Fibroblast of skin of scalp (primary cell): ENCODE measurements around the gene ADCY3.

Source experiments
- DNase-seq: peaks from one replicate; pipeline ENCODE4 v3.0.0-alpha.2; 2013

The ADCY3 gene

DNA sequence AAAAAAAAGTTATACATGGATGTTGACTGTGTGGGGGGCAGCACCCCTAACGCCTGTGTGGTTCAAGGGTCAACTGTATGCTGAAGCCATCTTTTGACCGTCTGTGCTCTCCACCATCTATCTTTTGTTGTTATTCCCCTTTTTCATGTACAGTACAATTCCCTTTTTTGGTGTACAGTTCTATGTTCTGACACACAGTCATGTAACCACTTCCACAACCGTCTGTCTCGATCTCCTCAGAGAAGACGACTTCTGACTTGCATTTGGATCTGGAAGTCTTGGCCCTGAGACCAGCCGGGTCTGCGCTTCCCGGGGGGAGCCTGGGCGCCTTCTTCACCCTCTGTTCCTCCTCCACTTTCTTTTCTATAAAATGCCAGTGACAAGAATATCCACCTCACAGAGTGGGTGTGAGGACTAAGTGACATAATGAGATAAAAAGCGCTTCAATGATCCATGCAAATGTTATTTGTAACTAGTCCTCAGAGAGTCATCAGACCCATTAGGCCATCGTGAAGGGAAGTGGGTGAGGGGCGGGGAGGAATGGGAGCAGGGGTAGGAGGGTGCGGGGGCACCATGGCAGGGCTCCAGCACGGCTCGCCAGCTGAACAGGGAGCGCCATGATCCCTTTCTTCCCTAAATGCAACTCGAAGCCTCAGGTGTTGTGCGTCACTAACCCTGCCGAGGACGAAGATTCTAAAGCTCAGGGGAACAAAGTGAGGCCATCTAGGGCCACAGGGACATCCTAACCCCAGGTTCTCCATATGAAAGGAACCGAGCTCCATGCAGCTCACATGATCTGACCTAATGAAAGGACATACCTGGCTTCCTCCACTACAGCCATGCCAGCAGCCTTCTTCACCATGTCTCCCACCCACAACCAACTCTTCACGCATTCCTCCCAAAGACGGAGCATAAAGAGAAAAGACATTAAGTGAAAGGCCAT is 16.6 kb downstream of the ADCY3 start:
- DNase-seq = no peak

DNA sequence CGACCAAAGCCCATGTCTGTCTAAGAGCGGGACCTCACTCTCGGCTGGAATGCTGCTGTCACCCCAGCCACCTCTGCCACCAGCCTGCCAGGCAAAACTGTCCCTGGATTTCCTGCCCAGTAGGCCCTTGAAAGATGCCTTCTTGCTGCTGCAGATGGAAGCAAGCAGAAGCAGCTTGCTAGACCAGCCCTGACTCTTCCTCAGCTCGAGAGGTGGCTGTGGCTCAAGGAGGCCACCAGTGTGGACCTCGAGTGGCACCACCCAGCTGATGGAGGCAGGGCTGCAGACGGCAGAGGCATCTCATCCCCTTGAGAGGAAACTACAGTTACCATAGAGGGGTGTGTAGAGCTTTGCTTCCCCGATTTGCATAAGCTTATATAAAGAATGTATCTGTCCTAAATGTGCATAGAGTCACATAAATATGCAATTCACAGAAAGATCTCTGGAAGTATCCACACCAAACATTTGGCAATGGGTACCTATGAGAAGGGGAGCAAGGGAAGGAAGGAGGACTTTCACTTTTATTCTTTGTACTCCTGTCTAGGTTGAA is 20.6 kb downstream of the ADCY3 start:
- DNase-seq = no peak

DNA sequence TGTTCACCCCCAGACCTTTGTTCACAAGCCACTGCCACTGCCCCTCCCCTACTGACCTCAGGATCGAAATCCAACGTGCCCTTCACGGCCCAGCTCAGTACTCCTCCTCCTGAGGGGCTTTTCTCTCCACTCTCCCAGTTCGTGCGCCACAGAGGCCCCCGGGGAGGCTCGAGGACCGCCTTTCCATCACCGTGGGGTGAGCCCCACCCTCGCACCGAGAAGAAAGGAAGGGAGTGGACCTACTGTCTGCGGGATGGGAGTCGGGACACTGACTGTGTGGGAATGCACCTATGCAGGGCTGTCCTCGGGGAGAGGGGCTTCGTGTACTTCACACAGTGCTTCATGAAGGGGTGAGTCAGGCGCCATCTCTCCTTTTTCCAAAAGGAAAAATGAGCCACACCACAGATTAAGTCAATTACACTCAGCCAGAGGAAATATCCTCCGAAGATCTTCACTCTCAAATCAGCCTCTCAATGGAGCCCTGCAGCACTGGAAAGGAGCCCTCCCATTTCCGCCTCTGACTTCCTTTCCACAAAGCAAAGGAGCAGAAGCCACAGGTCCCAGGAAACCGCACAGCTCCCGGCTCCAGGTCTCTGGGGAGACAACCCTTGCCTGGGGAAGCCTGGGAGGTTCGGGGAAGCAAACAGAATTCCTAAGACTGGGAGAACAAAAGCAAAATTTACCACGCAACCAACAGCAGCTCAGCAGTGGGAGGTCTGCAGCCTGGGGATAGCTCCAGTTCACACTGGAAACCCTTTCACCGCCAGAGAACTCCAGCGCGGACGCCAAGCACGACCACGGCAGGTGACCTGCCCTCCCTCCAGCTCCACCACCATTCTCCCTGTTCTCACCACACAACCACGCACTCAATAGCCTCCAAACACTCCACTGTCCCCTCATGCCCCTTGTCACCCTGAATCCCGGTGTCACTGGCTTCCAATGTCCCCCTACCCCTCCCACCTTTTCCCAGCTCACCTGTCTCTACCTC is 21.6 kb downstream of the ADCY3 start:
- peak; percentile 49 for DNase-seq

DNA sequence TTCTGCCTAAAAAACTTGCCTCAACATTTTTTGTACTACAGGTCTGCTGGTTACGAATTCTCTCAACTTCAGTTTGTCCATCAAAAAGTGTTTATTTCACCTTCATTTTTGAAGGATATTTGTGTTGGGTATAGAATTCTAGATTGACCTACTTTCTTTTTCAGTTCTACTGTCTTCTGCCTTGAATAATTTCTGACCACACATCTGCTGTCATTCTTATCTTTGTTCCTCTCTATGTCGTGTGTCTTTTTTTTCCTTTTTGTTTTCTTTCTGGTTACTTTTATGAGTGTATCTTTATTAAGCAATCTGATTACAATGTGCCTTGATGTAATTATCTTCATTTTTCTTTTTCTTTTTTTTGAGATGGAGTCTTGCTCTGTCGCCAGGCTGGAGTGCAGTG is 25.3 kb downstream of the ADCY3 start:
- no peak for DNase-seq

DNA sequence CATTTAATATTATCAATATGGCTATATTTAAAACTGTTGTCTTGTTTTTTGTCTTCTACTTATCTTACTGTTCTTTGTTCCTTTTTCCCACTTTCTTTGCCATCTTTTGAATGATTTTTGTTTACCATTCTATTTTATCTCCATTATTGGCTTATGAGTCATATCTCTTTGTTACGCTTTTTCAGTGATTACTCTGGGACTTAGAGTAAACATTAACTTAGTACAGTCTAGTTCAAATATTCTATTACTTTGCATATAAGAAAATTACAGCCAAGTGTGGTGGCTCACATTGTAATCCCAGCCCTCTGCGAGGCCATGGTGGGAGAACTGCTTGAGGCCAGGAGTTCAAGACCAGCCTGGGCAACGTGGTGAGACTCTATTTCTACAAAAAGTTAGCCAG is 26.1 kb downstream of the ADCY3 start:
- no peak for DNase-seq

DNA sequence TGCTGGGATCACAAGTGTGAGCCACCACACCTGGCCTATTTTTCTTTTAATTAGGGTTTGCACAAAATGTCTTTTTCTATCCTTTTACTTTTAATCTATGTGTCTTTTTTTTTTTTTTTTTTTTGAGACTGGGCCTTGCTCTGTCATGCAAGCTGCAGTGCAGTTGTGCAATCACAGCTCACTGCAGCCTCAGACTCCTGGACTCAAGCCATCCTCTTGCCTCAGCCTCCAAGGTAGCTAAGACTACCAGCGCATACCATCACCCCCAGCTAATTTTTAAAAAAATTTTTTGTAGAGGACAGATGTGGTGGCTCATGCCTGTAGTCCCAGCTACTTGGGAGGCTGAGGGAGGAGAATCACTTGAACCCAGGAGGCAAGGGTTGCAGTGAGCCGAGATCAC is 27.1 kb downstream of the ADCY3 start:
- no peak for DNase-seq

DNA sequence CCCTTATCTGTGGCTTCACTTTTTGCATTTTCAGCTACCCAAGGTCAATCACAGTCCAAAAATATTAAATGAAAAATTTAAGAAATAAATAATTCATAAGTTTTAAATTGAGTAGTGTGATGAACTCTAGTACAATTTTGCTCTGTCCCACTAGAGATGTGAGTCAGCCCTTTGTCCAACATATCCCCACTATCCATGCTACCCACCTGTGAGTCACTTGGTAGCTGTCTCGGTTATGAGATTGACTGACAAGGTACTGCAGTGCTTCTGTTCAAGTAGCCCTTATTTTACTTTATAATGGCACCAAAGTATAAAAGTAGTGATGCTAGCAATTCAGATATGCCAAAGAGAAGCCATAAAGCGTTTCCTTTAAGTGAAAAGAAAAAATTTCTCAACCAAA is 28.8 kb downstream of the ADCY3 start:
- DNase-seq = no peak

DNA sequence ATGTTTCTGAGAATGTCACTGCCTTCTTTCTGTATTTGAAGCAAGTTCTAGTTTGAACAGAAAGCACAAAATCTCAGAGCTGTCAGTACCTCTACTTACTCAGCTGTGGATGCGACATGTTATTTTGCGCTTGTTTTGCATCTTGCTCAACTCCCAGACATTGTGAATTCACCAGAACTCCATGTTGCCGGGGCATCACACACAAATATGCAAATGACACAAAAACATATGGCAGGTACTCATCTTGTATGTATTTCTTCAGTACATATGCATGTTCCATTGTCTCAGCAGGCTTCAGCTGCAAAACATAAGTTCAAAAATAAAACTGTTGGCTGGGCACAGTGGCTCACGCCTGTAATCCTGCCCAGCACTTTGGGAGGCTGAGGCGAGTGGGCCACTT is 30.8 kb downstream of the ADCY3 start:
- no peak for DNase-seq

DNA sequence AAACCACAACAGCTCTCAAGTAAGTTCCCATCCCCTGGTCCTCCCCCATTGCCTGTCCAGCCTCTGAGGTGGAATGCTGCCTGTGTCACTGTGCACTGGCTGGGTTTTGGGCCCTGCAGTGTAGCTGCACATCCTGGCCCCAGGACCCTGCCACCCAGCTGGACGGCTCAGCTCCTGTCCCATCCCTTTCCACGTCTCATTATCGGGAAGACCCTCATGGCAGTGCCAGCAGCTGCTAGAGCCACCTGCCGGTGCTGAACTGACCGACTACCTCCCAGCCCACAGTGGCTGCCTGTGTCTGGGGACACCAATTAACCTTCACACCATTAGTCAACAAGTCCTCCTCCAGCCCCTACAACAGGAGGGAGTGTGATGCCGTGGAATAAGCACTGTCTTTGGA is 31.9 kb downstream of the ADCY3 start:
- DNase-seq = no peak

DNA sequence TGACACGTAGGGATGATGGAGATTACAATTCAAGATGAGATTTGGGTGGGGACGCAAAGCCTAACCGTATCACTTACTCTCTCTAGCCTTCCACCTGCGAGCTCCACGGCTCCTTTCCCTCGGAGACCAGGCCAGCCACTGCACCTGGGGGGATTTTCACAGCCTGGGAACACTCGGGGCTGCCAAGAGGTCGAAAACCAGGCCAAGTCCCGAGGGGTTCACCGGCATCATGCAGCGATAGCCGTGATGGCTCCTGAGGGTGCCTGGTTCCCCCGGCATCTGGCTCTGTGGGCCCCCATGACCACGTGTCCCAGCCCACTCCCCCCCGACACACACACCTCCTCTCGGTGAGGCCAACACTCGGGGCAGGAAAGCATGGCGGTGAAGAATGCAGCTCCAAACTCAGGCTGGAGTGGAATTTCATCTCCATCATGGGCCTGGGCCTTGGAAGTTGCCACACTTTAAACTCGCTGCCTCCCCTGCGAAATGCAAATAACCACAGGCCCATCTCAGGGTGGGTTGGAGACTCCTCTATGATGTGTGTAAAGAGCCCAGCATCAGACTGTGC is 32.6 kb downstream of the ADCY3 start:
- no peak for DNase-seq

DNA sequence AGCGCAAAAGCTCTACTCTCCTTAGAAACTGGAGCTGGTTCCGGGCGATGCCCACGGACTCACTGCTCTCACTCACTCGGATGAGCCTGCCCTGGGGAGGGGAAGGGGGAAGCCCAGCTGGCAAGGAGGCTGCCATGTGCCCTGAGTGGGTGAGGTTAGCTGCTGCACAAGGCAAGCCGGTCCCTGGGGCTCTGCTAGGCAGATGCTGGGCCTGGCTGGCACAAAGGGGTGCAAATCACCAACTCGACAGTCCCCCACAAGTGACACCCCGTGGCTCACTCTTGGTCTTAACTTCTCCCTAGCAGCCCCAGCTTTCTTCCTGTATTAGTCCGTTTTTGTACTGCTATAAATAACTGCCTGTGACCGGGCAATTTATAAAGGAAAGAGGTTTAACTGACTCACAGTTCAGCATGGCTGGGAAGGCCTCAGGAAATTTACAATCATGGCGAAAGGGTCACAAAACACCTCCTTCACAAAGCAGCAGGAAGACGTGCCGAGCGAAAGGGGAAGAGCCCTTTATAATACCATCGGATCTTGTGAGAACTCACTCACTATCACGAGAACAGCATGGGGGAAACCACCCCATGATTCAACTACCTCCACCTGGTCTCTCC is 33.2 kb downstream of the ADCY3 start:
- no peak for DNase-seq

DNA sequence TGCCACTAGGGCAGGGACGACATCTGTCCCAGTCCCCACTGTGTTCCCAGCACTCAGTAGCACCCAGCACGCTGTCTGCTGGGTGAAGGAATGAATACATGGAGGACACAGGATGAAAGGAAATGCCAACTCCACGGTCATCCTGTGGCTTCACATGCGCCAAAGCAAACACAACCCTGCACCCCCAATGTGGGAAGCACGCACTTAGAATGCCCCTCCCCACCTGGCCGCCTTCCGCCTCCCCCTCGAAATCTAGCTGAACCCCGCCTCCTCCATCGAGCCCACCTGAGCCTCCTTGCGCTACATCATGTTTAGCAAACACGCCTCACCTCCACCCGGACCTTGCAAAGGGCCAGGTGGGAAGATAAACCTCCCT is 33.9 kb downstream of the ADCY3 start:
- DNase-seq = no peak

DNA sequence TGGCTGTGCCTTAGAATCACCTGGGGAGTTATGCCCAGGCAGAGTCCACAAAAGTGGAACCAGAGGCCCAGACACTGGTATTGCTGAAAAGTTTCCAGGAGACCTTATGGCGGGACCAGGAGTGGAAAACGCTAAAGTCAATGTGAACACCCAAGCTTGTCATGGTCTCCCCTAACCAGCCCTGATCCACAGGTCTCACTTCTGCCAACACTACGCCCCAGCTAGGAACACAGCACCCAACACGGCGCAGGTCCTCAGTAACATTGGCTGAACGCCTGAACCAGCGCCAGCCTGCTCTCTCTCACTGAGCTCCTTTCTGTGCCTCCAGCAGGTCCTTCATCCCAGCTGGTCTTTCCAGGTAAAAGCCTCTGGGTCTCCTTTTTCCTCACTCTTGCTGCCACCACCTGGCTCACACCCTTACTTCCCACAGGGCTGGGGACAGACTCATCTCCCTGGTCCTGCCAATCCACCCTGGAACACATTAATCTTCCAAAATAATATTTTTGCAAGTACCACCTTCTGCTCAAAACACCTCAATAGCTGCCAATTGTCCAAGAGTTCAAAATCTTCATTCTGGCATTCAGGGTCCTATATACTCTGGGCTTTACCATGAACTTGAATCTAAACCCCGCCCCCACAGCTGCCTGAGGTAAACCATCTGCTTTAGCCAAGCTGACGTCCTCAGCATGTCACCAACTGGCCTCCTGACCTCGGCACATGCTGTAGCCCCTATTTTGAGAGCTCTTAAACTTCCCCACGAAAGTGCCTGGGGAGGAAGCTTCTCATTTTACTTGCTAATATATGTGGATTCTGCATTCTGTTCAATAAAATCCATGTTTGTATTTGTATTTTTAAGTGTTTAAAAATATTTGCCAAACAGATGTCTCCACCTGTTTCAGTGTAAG is 34.6 kb downstream of the ADCY3 start:
- no peak for DNase-seq

DNA sequence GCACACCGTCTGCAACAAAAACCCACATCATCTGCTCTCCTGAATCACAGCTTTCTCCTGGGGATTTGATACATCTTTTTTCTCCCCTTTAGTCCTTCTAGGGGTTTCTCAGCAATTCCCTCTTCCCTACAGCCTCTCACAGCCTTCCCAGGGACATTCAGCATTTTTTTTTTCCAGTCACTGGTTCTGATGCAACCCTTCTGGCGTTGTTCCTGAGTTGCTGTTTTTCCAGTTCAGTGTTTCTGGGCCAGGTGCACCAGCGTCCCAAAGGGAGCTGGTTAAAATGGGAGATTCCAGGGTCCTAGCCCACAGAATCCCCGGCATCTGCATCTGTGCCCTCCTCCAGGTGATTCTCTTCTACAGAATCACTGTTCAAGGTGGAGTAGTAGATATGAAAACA is 36.1 kb downstream of the ADCY3 start:
- DNase-seq = peak; percentile 33

DNA sequence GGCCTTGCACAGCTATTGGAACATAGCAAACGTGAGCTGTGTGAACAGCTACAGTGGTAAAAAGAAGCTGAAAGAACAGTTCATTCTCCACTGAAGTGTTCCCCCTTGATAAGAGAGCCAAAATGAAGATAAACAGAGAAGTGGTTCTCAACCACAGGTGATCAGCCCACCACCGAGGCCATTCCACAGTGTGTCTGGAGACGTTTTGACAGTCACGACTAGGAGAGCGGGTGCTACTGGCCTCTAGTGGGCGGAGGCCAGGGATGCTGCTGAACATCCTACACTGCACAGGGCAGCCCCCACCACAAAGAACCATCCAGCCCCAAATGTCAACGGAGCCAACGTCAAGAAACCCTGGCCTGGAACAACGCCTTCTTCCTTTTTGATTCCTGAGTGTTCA is 38.4 kb downstream of the ADCY3 start:
- DNase-seq = no peak

DNA sequence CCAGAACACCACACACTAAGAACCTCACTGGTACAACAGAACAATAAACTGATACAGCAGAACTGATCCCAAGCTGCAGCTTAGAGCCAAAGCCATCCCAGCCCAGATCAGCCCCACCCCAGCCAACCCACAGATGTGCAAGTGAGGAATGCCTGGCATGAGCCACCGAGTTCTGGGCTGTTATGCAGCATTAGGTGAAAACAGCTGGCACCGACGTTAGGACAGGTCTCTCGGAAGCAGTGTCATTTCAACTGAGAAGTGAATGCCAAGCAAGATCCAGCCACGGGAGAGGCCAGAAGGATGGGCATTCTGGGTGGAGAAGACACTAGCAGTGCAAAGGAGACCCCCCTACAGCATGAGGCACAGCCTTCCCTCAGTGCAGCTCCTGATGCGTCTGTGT is 38.9 kb downstream of the ADCY3 start:
- no peak for DNase-seq

DNA sequence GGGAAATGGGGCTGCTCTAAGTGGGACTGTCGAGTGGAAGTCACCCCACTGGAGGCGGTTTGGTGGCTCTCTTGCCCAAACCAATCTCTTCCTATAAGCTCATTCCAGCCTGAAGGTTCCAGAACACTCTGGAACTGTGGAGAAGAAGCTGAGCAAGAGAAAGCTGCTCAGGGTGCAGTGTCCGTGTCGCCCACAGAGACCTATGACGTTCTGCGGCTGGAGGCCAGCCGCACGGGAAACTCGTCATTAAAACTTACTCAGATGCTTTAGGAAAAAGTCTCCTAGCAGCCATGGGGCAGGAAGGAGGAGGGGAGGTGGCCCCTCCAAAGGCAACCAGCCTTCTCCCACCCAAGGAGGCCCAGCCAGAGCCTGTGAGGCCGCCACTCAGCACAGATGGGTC is 41.7 kb downstream of the ADCY3 start:
- DNase-seq = no peak

DNA sequence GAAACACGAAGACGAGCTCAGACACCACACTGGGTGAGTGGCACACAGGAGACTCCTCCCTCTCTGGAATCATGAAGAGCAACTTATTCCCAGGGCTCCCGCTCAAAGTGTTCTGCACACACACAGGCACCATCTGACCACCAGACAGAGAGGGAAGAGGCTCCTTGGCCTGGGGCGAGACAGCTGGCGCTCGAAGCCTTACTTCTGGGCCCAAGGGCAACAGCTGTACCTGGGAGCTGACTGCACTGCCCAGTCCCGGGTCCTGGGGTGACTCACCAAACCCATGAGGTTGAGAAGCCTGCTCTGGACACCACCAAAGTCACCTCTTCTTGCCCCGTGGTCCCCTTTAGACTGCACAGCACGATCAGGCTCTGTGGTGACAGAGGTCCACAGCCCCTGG is 42.4 kb downstream of the ADCY3 start:
- DNase-seq = no peak

DNA sequence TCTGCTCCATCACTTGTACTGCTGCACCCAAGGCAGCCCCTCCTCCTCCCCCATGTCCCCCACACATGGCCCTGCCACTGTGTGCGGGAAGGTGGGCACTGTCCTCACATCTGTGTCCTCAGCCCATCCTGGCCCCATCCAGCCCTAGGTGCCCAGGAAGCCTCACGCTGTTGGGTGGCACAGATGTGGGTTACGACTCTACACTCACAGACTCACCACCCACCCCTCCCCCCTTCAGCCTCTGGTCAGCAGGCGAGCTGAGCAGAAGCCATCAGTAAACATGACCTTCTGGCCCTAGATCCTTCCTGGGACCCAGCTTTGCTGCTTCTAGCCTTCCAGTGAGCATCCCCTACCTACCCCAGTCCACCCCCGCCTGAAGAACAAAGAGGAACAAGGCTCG is 43.0 kb downstream of the ADCY3 start:
- no peak for DNase-seq

DNA sequence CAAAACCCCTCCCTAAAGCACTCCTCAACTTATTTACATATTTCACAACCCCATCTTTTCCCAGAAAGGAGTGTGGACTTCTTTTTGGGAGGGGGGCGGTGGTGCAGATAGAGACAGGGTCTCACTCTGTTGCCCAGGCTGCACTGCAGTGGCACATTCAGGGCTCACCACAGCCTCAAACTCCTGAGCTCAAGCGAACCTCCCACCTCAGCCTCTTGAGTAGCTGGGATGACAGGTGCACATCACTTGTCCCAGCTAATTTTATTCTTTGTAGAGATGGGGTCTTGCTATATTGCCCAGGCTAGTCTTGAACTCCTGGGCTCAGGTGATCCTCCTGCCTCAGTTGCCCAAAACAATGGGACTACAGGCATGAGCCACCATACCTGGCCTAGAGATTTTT is 44.1 kb downstream of the ADCY3 start:
- no peak for DNase-seq

DNA sequence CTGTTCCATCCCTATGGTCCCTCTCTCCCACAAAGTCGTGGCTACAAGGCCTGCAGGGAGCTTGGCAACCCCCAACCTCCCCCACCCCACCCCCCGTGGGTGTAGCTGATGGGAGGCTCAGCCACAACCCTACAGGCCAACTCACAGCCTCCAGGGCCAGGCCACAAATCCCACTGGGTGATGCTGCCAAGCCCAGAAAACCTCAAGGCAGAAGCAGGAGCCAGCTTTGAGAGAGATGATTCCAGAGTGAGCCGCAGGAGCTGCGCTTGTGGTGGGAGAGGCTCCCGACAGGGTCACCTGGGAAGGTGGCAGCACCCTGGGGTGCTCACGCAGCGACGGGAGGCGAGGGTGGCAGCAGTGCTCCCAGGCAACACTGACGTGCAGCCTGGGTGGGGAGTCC is 44.8 kb downstream of the ADCY3 start:
- peak; percentile 62 for DNase-seq
